T-helper 2 cell treated with Interferon-gamma antibody and Interleukin-4, amounts not matched to agents 5 μg/mL and 100 μg/mL, for 36 hours (primary cell): Measurements from ENCODE around the gene ADIPOR2.

Source experiments
- DNase-seq: peaks from one replicate; pipeline ENCODE4 v3.0.0; 2021; ENCODE audit warnings: low spot score
- H3K27ac Mint-ChIP-seq: one replicate; pipeline ENCODE4 v1.8.0; 2021; ENCODE audit warnings: mild to moderate bottlenecking, mixed read lengths
- H3K27me3 Mint-ChIP-seq: one replicate; pipeline ENCODE4 v1.8.0; 2021; ENCODE audit warnings: low read depth, mixed read lengths
- H3K36me3 Mint-ChIP-seq: one replicate; pipeline ENCODE4 v1.8.0; 2021; ENCODE audit warnings: low read depth, mixed read lengths
- H3K4me1 Mint-ChIP-seq: one replicate; pipeline ENCODE4 v1.8.0; 2021; ENCODE audit warnings: low read depth, mixed read lengths
- H3K4me3 Mint-ChIP-seq: one replicate; pipeline ENCODE4 v1.8.0; 2022; ENCODE audit warnings: mild to moderate bottlenecking, moderate library complexity, mixed read lengths
- H3K9me3 Mint-ChIP-seq: one replicate; pipeline ENCODE4 v1.8.0; 2021; ENCODE audit warnings: mixed read lengths

Gene ADIPOR2

DNA sequence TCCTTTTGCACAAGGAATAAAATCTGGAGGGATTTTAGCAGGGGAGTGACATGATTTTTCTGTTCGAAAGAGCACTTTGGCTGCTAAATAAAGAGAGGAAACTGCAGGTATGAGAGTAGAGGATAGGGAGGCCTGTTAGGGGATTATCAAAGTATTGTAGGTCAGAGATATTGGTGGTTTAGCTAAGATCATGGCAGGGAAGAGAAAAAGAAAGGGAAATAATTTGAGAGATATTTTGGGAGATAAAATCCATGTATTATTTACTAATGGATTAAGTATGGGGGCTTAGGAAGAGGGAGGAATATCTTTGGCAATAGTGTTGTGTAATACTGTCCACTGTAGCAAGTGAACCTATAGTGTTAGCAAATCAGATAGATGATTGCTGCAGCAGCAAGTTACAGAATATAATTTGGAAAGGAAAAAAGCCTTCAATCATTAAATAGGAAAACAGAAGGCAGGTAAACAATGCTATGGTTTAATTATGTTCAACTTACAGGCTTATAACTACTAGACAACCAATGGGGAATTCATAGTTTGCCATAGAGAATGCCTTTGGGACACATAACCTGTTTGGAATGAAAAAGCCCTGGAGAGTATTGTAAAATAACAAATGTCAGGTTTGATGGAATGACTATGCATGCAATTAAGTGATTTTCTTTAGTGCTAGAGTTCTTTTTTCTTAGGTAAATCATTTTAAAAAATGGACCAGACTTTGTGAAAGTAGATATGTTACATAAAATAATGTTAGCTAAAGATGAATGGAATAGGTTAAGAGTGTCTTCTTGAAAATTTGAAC lies 50.5 kb downstream of the ADIPOR2 start:
- Mint-ChIP-seq H3K36me3 (peaks cover 21% of the 10 kb centered on the region), H3K4me1 (peaks cover 16% of the 10 kb centered on the region), H3K27ac (no peak overlapping the region), H3K9me3 (peaks cover 12% of the 10 kb centered on the region), H3K4me3 (no peak overlapping the region), H3K27me3 (no peaks in the 10 kb centered on the region)
- DNase-seq = no peak

DNA sequence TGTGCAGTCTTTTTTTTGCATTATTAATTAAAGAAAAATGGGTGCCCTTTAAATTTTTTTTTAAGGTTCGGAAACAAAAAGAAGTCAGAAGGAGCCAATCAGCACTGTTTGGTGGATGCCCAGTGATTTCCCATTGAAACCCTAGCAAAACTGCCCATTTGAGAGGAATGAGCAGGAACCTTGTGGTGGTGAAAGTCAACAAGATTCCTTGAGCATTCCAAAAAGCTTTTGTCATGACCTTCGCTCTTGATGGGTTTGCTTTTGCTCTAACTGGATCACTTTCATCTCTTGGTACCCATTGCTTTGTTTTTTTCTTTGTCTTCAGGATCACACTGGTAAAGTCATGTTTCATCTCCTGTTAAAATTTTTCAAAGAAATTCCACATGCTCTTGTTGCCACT lies 54.1 kb downstream of the ADIPOR2 start:
- no peak overlapping the region for H3K4me3 Mint-ChIP-seq
- no peaks in the 10 kb centered on the region for H3K27me3 Mint-ChIP-seq
- H3K27ac Mint-ChIP-seq = no peak overlapping the region
- H3K9me3 Mint-ChIP-seq = peaks cover 26% of the 10 kb centered on the region
- H3K4me1 Mint-ChIP-seq = peaks cover 10% of the 10 kb centered on the region
- DNase-seq = no peak
- peaks cover 49% of the 10 kb centered on the region for H3K36me3 Mint-ChIP-seq

DNA sequence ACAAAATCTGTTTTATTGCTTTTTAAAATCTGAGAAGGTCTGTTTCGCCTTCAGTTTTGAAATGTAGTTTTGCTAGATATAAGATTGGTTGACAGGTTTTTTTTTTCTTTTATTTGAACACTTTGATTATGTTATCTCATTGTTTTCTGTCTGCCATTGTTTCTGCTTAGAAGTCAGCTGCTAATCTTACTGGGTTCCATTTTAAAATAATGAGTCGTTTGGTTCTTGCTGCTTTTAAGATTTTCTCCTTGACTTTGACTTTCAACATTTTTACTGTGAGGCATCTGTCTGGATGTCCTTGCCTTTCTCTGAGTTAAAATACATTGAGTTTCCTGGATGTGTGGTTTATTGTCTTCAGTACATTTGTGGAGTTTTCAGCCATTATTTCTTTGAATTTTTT lies 56.7 kb downstream of the ADIPOR2 start:
- DNase-seq = no peak
- Mint-ChIP-seq H3K4me1 (peaks cover 3% of the 10 kb centered on the region), H3K9me3 (peaks cover 26% of the 10 kb centered on the region), H3K36me3 (peaks cover 47% of the 10 kb centered on the region), H3K27me3 (no peaks in the 10 kb centered on the region), H3K27ac (no peak overlapping the region), H3K4me3 (no peak overlapping the region)

DNA sequence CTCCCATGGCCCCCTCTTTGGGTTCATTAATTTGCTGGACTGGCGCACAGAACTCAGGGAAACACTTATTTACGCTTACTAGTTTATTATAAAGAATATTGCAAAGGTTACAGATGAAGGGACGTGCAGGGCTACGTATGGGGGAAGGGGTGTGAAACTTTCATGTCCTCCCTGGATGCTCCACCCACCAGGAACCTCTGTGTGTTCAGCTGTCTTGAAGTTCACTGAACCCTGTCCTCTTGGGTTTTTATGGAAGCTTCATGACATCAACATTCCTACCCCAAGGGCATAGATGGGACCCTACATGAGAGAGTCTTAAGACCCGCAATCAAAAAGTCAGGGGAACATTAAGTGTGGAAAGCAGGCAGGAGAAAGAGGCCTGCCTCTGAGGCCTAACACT lies 58.1 kb downstream of the ADIPOR2 start:
- Mint-ChIP-seq H3K36me3 (peaks cover 43% of the 10 kb centered on the region), H3K27me3 (no peaks in the 10 kb centered on the region), H3K4me3 (no peak overlapping the region), H3K27ac (no peak overlapping the region), H3K4me1 (peaks cover 3% of the 10 kb centered on the region), H3K9me3 (peaks cover 26% of the 10 kb centered on the region)
- no peak for DNase-seq

DNA sequence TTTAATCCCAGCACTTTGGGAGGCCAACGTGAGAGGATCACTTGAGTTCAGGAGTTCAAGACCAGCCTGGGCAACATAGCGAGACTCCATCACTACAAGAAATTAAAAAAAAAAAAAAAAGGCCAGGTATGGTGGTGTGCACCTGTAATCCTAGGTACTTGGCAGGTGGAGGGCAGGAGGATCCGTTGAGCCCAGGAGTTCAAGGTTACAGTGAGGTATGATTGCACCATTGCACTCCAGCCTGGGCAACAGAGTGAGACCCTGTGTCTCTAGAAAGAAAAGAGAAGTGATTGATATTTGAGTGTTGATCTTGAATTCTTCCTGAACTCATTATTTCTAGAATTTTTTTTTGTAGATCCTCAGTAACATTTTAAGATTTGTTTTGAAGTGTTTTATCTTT lies 59.4 kb downstream of the ADIPOR2 start:
- DNase-seq = no peak
- Mint-ChIP-seq H3K36me3 (peaks cover 47% of the 10 kb centered on the region), H3K4me1 (peaks cover 3% of the 10 kb centered on the region), H3K4me3 (no peak overlapping the region), H3K27me3 (no peaks in the 10 kb centered on the region), H3K27ac (no peak overlapping the region), H3K9me3 (peaks cover 25% of the 10 kb centered on the region)

DNA sequence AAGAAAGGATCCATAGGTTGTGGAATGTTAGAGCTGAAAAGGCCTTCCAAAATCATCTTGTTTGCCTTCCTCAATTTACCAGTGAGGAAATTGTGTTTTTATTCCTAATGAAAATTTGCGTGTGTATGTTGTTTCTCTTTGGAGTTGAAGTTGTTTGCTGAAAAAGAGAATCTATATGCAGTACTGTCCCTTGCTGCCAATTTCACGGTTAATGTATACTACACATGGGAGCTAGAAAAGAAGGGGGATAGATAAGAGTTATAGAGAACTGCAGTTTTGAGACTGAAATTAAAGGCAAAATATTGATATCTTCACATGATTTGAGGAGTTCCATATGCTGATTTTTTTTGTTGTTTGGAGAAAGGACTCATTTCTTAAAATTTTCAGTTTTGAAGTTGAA lies 67.5 kb downstream of the ADIPOR2 start:
- no peaks in the 10 kb centered on the region for H3K27me3 Mint-ChIP-seq
- DNase-seq = no peak
- H3K4me1 Mint-ChIP-seq = peaks cover 4% of the 10 kb centered on the region
- H3K36me3 Mint-ChIP-seq = peaks cover 37% of the 10 kb centered on the region
- no peak overlapping the region for H3K27ac Mint-ChIP-seq
- H3K4me3 Mint-ChIP-seq = no peak overlapping the region
- H3K9me3 Mint-ChIP-seq = no peaks in the 10 kb centered on the region

DNA sequence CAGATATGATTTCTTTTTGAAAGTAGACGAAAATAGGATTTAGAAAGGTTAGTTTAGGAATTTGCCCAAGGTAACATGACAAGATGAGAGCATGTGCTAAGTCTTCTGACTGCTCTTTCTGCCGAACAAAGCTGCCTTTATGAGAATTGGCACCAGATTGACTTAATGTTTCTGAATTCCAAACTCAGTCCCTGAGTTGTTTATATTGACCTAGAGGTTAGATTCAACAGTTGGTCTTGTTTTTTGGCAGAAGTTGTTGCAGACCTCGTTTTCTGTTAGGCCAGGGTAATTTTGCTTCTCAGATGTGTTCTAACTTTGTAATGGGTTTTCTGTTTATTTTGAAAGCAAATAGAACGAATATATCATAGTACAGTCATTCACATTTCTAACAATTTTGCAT lies 68.0 kb downstream of the ADIPOR2 start:
- Mint-ChIP-seq H3K27me3 (no peaks in the 10 kb centered on the region), H3K4me1 (peaks cover 4% of the 10 kb centered on the region), H3K9me3 (no peaks in the 10 kb centered on the region), H3K36me3 (peaks cover 37% of the 10 kb centered on the region), H3K27ac (no peak overlapping the region), H3K4me3 (no peak overlapping the region)
- no peak for DNase-seq

DNA sequence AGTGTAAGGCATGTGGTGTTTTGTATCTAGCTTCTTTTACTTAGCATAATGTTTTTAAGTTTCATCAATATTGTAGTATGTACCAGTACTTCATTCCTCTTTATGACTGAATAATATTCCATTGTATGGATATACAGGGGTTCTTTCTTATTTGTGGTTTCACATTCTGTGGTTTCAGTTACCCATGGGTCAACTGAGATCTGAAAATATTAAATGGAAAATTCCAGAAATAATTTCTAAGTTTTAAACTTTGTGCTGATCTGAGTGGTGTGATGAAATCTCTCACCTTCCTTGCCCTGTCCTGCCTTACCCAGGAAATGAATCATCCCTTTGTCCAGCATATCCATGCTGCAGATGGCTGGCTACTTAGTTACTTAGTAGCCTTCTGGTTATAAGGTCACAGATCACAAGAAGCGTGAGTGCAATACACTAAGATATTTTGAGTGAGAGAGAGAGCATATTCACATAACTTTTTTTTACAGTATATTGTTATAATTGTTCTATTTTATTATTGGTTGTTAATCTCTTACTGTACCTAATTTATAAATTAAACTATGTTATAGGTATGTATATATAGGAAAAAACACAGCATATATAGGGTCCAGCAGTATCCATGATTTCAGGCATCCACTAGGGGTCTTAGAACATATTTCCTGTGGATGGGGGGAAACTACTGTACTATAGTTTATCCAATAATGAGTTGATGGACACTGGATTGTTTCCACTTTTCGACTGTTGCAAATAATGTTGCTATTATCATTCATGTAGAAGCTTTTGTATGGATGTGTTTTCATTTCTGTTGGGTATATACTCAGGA lies 69.9 kb downstream of the ADIPOR2 start:
- no peak for DNase-seq
- Mint-ChIP-seq H3K27ac (no peak overlapping the region), H3K4me3 (no peak overlapping the region), H3K4me1 (peaks cover 4% of the 10 kb centered on the region), H3K9me3 (no peaks in the 10 kb centered on the region), H3K36me3 (peaks cover 29% of the 10 kb centered on the region), H3K27me3 (no peaks in the 10 kb centered on the region)

DNA sequence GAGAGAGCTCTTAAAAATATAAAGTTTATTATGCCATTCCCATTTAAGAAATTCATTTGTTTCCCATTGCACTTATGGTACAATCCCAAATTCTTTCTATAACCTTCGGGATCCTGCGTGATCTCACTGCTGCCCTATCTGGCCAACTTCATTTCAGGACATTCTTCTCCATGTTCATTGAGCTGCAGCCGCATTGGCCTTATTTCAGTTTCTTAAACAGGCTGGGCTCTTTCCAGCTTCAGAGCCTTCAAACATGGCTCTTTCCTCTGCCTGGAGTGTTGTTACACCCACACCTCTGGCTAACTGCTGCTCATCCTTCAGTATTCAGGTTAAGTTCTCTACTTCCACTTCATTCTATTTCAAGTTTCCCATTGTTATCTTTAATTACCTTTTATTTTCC lies 71.0 kb downstream of the ADIPOR2 start:
- DNase-seq = no peak
- H3K9me3 Mint-ChIP-seq = no peaks in the 10 kb centered on the region
- peaks cover 25% of the 10 kb centered on the region for H3K36me3 Mint-ChIP-seq
- no peaks in the 10 kb centered on the region for H3K27me3 Mint-ChIP-seq
- peaks cover 2% of the 10 kb centered on the region for H3K4me1 Mint-ChIP-seq
- no peak overlapping the region for H3K27ac Mint-ChIP-seq
- H3K4me3 Mint-ChIP-seq = no peak overlapping the region

DNA sequence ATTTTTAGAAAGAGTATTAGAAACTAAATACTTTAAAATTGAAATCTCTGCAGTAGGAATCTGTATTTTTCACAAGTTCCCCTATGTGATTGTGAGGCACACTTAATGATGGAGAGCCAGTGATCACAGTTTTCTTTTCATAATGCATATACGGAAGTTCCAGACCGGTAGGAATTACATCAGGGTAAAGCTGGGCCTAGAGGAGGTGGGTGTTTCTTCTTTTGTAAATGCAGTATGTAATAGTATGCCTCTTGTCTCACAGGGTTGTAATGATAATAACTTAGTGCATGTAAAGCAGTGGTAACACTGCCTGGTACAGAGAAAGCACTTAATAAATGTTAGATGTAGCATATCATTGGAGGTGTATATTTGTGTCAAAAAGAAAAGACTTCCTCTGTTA lies 72.3 kb downstream of the ADIPOR2 start:
- Mint-ChIP-seq H3K4me3 (no peak overlapping the region), H3K9me3 (no peaks in the 10 kb centered on the region), H3K36me3 (peaks cover 16% of the 10 kb centered on the region), H3K4me1 (peaks cover 5% of the 10 kb centered on the region), H3K27ac (no peak overlapping the region), H3K27me3 (no peaks in the 10 kb centered on the region)
- DNase-seq = no peak

DNA sequence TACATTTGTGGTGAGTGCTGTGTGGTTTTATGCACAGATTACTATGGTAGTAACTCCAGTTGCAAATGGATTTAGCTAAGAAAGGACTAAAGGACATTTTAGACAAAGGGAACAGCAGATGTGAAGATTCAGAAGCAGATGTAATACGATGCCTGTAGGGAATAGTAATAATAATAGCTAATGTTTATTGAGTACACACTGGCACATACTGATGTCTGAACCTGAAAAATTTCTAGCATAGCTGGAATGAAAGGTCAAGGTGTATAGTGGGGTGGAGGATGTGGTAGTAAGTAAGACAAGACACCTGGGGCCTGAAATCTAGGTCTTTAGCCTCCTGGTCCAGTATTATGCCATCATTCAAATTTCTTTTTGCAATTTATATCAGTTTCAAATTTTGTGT lies 75.2 kb downstream of the ADIPOR2 start:
- no peak overlapping the region for H3K27ac Mint-ChIP-seq
- no peaks in the 10 kb centered on the region for H3K9me3 Mint-ChIP-seq
- H3K4me3 Mint-ChIP-seq = no peak overlapping the region
- no peak for DNase-seq
- peaks cover 4% of the 10 kb centered on the region for H3K4me1 Mint-ChIP-seq
- H3K27me3 Mint-ChIP-seq = no peaks in the 10 kb centered on the region
- H3K36me3 Mint-ChIP-seq = peaks cover 1% of the 10 kb centered on the region

DNA sequence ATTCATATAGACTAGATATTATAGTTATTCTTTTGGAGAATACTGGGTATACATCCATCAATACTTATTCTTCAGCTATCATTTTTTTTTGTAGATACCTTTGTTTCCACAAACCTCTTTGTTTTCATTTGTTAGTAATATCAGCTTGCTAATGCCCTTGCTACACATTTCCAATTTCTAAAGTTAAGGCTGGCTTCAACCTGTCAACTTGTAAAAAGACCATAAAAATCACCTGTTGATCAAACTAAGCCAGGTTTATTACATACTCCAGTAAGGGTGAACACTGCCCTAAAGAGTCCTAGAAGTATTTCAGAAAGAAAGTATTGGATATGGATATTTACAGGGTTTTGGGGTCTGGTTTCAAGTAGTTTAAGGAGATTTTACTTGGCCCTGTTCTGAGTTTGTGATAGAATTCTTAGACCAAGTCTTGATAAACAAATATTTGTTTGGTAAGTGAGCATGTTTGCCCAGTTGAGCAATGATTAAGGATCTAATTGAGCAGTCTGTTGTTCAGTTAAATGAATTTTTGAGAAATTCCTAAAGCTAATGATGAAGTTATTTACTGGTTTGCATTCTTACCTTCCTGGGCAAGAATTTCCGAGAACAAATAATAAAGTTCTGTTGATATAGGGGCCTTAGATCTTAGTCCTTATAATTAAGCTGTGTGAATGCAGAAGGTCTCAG lies 76.7 kb downstream of the ADIPOR2 start:
- no peak overlapping the region for H3K27ac Mint-ChIP-seq
- H3K27me3 Mint-ChIP-seq = no peaks in the 10 kb centered on the region
- H3K4me1 Mint-ChIP-seq = peaks cover 4% of the 10 kb centered on the region
- no peak for DNase-seq
- no peak overlapping the region for H3K4me3 Mint-ChIP-seq
- H3K36me3 Mint-ChIP-seq = peaks cover 1% of the 10 kb centered on the region
- H3K9me3 Mint-ChIP-seq = no peaks in the 10 kb centered on the region

DNA sequence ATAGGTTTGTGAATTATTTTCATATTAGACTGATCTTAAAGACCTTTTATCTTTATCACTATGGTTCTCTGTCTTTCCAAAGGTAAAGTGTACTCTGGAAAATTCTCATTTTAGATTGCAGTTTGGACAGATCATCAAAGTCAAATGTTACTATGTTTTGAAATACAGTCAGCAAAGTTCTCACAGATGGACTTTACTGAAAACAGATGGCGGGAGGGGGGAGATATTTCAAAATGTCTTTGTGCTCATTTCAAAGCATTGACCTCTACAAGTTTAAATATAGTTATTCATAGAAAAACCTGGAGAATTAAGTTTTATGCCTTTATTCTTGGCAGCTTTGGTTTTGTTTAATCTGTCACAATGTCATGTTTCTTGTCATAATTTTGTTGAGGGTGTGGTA lies 77.7 kb downstream of the ADIPOR2 start:
- H3K27me3 Mint-ChIP-seq = no peaks in the 10 kb centered on the region
- peaks cover 3% of the 10 kb centered on the region for H3K36me3 Mint-ChIP-seq
- no peak for DNase-seq
- peaks cover 4% of the 10 kb centered on the region for H3K4me1 Mint-ChIP-seq
- no peaks in the 10 kb centered on the region for H3K9me3 Mint-ChIP-seq
- no peak overlapping the region for H3K27ac Mint-ChIP-seq
- no peak overlapping the region for H3K4me3 Mint-ChIP-seq
